GM19035 (cell line): ENCODE measurements around the gene CP.
"Not testable (repeated sequence)": the region's sequence is repeated elsewhere in the genome, so short reads cannot be mapped to it uniquely, and the experiment has no call there.

Source experiments
- ATAC-seq: cut with Tn5 transposase; IDR thresholded peaks from one replicate; pipeline ENCODE4 v1.9.1; 2021; ENCODE audit not compliant: unreplicated experiment

CP gene

DNA sequence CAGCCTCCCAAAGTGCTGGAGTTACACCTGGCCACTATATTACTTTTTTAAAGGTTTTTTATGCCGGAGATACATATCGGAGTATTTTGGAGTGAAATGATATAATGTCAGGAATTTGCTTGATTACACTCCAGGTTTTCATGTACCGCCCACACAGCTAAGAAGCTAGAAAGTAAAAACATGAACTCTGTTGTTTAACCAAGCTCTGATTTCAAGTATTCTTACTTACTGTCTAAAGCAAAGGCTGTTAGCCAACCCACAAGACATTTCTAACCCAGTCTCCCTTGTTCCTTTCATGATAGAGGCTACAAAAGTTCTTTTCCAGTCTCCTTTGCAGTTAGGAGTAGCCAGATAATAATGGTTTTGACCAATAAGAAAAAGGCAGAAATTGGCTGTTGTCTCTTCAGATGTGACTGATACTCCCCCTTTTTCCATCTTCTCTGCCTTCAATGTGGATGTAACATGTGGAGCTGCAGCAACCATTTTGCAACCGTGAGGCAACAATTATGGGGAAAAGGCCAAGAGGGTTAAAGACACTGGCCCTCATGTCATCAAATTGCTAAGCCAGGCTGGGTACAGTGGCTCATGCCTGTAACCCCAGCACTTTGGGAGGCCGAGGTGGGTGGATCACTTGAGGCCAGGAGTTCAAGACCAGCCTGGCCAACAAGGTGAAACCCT lies 6.1 kb upstream of the CP start:
- no peak for ATAC-seq

- no peak for ATAC-seq
Measured at GRCh38 chr3:149226776-149227175, 5.1 kb upstream of the CP start.

DNA sequence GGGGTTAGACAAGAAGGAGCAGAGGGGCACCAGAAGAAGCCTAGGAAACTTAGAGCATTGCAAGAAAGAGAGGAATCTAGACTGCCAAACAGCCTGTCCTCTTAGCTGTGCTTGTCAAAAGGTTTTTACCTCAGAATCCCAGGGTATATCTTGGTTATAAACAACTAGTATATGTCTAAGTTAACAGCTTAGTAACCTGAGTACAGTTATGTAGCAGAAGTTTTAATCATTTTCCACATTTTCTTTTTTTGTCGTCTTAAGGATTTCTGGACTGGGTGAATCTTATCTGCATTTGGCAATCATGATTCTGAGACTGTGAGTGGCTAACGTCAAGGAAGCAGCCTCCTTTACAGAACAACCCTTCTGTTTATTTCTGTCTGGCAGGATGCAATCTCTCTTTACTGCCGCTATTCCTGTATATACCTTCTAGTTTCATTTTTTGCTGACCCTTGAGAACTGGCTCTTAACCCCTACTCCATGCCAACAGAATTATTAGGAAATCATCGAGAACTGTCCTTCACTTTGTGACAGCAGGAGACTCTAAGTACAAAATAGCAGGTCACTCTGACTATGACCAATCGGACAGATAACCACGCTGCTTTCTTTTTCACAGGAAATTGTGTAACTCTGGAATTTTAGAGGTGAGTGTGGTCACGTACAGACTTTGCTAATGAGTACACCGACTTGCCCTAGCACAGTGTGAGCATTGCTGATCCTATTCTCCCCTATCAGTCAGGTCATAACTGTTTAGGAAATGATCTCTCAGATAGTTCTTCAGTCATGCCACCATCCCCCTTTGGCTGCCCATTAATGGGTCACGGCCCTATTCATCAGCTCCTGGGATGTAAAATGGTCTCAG lies 3.3 kb upstream of the CP start:
- ATAC-seq: peak; percentile 99

GRCh38 chr3:149223461-149223820 lies 1.8 kb upstream of the CP start:
- no peak for ATAC-seq

- not testable (repeated sequence) for ATAC-seq
Measured at GRCh38 chr3:149219380-149220121, 2.1 kb downstream of the CP start.

DNA sequence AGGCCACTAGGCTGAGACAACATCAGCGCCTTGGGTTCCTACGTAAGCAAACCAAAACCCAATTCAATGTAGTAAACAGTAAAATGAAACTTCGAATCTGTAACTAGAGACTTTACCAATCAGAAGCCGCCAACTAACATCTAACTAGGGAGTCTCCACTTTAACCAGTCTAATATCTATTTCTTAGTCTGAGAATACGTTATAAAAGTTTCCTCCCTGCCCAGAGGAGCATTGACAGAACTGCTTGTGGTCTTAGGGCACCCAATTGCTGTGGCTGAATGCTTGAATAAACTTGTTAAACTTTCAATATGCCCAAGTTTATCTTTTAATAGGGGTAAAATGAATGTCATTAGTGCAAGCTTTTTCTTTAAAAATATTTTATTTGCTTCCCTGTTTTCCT lies 4.3 kb downstream of the CP start:
- no peak for ATAC-seq

DNA sequence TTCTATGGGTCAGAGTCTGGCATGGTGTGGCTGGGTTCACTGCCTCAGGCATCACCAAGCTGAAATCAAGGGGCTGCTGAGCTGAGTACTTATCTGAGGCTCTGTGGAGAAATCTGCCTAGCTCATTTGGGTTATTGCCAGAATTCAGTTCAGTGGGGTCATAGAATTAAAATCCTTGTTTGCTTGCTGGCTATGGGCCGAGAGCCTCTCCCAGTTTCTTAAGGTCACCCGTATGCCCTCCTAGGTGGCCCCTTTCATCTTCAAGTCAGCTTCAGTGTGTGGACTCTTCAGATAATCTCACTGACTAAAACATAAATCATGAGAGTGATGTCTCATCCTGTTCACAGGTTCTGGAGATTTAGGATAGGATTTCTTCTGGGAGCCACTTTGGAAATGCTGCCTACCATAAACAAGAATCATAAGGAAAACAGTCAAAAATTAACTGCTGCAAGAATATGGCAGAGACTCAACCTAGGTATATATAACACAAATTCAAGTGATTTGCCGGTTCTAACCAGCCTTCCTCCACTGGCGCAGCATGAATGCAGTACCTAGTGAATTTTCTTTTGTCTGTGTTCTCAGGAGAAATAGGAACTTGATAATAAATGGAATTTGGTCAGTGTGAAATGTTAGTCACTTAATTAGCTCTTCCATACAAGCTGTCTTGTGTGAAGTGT lies 5.3 kb downstream of the CP start:
- no peak for ATAC-seq

GRCh38 chr3:149215515-149215914 lies 6.1 kb downstream of the CP start:
- ATAC-seq: no peak

DNA sequence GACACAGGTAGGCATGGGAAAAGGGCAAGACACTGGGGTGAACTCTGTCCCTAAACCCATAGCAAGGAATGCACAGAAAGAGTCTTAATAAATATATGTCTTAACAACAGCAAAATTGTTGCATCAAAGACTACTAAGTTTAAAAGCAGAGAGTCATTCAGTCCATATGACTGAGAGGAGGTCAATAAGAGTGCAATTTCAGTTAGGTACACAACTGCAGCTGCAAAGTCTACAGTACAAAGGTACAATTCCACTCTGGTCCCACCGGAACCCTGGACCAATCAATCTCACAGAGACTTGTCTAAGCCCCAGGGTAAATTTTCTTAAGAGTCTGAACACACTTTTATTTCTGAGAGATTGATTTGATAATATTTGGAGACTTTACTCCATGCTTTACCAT lies 6.9 kb downstream of the CP start:
- ATAC-seq: no peak

GRCh38 chr3:149212386-149212785 lies 9.2 kb downstream of the CP start:
- ATAC-seq: no peak

- no peak for ATAC-seq
Measured at GRCh38 chr3:149209431-149209830, 12.2 kb downstream of the CP start.

- ATAC-seq: no peak
Measured at GRCh38 chr3:149207475-149207874, 14.2 kb downstream of the CP start.

- no peak for ATAC-seq
Measured at GRCh38 chr3:149204390-149204991, 17.1 kb downstream of the CP start.

DNA sequence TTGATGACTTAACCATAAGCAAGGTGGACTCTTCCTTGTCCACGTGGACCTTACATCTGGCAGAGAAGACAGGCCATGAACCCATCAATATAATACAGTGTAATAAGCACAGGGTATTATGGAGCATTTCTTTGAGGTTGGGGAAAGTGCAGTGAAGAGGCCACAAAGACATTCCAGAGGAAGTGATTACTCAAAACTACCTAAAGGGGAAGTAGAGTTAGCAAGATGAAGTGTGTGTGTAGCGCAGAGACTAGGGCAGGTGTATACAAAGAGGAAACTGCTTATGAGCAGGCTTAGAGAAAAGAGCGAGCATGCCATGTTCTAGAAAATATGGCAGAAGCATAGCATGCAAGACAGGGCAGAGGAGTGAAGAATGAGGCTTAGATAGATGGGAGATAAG lies 17.9 kb downstream of the CP start:
- peak; percentile 97 for ATAC-seq

DNA sequence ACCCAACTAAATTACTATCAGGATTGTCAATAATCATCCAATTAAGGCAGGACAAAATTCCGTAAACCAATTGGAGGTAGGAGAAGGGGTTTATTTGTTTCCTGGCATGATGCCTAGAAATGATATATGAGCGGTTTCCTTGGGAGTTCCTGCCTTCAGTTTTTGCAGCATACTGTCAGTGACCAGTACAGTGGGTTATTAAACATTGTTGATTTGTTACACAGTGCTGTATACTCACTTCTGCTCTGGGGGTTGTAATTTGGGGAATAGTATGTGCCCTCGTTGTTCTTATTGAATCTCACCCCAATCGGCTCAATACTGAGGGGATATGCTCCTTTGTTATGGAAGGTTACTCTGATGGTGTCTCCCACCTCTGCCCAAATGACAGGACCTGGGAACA lies 22.2 kb downstream of the CP start:
- ATAC-seq: no peak

GRCh38 chr3:149198611-149199010 lies 23.0 kb downstream of the CP start:
- ATAC-seq: no peak

DNA sequence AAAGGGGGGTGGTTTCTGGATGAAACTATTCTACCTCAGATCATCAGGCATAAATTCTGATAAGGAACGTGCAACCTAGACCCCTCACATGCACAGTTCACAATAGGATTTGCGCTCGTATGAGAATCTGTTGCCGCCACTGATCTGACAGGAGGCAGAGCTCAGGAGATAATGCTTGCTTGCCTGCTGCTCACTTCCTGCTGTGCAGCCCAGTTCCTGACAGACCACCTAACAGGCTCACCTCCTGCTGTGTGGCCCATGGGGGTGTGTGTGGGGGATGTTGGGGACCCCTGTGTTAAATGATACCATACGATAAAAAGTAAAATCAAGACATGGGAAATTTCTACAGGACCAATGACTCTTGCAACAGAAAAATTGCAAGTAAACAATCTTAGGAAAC lies 24.0 kb downstream of the CP start:
- ATAC-seq: no peak

DNA sequence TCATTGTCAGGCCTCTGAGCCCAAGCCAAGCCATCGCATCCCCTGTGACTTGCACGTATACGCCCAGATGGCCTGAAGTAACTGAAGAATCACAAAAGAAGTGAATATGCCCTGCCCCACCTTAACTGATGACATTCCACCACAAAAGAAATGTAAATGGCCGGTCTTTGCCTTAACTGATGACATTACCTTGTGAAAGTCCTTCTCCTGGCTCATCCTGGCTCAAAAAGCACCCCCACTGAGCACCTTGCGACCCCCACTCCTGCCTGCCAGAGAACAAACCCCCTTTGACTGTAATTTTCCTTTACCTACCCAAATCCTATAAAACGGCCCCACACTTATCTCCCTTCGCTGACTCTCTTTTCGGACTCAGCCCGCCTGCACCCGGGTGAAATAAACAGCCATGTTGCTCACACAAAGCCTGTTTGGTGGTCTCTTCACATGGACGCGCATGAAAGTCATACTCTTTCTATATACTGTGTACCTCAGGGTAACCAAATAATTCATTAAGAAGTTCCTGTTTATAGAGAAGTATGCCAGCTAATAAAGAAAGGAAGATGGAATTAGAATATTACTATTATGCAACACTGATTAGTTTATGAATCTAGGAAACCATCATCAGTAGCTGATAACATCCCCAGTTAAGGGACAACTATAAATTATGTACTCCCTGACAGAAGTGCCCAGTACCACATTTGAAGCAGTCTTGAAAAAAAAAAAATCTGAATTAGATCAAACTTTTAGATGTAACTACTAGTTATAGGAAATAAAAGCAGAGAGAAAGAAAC lies 24.6 kb downstream of the CP start:
- not testable (repeated sequence) for ATAC-seq

DNA sequence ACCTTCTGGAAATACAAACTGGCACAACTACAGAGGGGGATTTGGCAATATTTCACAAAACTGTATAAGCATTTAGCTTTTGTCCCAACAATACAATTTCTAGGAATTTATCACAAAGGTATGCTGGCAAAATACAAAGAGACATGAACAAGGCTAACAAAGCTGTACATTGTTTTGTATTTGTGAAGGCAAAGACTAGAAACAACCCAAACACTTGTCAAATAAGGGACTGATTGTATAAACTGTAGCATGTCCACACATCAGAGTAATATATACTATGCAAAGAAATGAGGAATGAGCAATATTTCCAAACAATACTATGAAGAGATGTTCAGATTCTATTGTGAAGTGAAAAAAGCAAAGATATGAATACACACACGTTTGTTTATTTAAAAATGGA lies 26.4 kb downstream of the CP start:
- no peak for ATAC-seq

DNA sequence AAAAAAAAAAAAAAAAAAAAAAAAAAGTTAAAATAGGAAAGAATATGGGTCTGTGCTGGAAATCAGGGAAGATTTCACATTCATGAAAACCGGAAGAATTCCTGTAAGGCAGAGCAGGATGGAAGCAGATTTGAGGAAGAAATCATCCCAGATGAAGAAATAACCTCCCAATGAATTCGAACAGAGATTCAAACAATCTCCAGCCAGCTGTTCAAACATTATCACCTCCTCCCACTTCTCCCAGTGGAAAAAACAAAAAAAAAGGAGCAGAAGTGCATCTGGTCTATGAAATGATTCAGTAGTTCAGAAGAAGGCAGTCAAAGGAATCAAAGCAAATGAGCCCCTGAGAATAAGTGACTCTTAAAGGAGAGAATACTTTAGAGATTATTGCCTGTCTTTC lies 33.1 kb downstream of the CP start:
- no peak for ATAC-seq
